WI38 (cell line): ENCODE data around the gene MAIP1.

Experiments
- H3K4me3 ChIP-seq: 2 replicates; pipeline ENCODE4 v1.5.1; 2011; ENCODE audit warnings: low read depth, mild to moderate bottlenecking, control low read depth, low read length
- TF ChIP-seq, protein P1 (sequence below): IDR thresholded peaks from 2 replicates; pipeline ENCODE4 v1.5.1; 2012; ENCODE audit warnings: low read depth, mild to moderate bottlenecking, control low read depth, low read length

MAIP1 gene

DNA sequence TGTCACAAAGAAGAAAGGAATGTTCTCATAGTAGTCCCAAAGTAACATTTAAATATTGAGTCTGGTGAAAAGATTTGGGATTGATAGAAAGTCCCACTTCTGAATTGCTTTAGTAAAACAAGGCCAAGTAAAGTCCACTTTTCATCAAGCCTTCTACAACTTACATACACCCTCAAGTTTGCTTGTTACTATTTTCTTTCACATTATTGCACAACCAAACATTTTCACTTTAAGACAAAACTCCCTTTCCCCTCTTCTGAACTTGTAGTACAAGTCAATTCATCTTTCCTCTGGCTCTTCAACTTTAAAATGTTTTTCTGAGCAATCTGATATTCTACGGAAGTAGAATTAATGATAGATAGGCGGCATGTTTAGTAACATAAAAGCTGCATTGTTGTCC is 11.0 kb downstream of the MAIP1 start:
- no peak overlapping the region for H3K4me3 ChIP-seq
- TF ChIP-seq, protein P1, sequence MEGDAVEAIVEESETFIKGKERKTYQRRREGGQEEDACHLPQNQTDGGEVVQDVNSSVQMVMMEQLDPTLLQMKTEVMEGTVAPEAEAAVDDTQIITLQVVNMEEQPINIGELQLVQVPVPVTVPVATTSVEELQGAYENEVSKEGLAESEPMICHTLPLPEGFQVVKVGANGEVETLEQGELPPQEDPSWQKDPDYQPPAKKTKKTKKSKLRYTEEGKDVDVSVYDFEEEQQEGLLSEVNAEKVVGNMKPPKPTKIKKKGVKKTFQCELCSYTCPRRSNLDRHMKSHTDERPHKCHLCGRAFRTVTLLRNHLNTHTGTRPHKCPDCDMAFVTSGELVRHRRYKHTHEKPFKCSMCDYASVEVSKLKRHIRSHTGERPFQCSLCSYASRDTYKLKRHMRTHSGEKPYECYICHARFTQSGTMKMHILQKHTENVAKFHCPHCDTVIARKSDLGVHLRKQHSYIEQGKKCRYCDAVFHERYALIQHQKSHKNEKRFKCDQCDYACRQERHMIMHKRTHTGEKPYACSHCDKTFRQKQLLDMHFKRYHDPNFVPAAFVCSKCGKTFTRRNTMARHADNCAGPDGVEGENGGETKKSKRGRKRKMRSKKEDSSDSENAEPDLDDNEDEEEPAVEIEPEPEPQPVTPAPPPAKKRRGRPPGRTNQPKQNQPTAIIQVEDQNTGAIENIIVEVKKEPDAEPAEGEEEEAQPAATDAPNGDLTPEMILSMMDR = no peak

DNA sequence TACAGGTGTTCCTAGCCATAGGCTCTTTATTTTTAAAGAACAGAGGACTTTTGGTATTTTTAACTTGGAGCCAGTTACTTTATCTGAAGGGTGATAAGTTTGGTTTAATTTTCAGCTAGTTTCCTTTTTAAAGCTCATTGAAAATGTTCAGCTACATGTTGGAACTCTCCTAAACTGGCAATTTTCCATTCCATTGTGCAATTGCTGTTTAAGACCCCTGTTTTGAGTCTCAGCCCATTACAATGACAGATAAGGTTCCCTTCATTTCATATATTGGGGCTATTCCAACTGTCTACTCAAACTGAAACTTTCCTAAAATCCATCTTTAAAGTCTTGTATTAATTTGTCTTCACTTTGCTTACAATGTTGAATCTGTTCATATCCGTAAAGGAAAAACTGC is 11.6 kb downstream of the MAIP1 start:
- TF ChIP-seq, protein P1 = no peak
- H3K4me3 ChIP-seq = no peak overlapping the region

DNA sequence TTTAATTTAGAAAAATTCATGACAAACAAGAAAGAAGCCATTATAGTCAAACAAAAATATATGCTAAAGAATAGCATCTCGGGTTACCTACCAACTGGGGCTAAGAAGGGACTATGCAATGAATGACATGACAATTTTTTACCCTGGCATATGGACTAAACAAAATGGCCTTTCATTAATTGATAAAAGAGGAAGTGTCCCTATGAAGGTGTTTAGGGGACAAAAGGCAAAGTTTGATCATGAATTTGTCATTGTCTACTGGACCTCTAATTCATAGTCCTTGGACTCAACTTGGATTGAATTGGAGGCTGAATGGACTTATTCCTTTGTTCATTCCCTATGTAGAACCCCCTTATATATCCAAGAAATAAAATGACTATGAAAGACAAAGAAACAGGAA is 12.7 kb downstream of the MAIP1 start:
- no peak overlapping the region for H3K4me3 ChIP-seq
- TF ChIP-seq, protein P1 = no peak

DNA sequence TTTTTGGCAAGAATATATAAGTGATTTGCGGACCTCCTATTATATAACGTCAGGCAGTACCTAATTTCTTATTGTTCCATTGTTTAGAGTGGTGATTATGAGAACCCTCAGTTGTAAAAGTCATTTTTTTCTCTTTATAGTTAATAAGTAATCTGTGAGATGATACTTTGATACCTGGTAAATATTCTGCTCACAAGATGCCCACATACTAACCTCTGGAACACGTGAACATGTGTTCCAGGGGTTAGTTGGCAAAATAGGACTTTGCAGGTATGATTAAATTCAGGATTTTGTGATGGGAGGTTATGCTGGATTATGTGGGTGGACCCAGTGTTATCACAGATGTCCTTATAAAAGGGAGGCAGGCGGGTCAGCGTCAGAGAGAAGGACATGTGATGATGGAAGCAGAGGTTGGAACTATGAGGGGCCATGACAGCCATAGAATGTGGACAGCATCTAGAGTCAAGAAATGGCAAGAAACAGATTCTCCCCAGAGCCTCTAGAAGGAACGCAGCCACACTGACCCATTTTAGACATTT is 16.8 kb downstream of the MAIP1 start:
- no peak overlapping the region for H3K4me3 ChIP-seq
- TF ChIP-seq, protein P1 = no peak

DNA sequence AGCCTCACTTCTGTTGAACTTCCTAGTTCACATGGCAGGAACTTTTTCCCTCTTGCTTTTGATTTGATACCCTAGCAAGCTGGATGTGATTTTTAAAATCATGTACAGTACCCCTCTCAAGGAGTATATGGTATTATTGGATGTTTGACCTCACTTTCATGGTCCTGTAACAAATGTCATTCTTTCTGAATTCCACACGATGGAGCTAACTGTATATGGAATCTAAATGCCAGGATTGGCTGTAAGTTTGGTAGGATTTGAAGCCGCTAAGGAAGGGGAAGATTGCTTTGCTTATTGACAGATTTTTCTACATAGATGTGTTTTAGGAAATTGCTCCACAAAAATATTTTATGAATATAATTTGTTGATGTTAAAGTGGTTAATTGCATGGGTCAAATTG is 18.3 kb downstream of the MAIP1 start:
- TF ChIP-seq, protein P1 = 0 out of 2 replicates have a peak, but pooled peaks have one; percentile 21
- H3K4me3 ChIP-seq = no peak overlapping the region

DNA sequence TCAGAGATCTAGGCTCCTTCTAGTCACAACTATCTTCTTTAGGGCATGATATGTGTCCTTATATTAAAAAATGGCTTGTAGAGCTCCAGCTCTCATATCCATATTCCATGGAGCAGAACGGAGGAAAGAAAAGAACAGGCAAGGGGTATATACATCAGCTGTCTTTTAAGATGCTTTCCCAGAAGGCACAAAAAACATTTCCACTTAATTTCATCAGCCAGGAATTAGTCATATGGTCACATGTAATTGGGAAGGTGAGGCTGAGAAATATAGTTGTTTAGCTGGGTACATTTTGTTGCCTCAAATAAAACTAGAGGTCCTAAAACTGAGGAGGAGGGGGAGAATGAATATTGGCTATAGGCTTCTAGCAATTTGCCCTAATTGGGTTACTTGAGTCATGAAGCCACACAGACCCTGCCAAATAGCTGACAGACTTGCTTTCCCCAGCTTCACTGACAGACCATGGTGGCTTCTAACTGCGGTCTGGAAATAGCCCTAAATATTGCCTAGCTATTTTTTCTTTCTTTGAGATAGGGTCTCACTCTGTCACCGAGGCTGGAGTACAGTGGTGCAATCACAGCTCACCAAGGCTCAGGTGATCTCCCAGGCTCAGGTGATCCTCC is 20.0 kb downstream of the MAIP1 start:
- TF ChIP-seq, protein P1 = no peak
- no peak overlapping the region for H3K4me3 ChIP-seq

DNA sequence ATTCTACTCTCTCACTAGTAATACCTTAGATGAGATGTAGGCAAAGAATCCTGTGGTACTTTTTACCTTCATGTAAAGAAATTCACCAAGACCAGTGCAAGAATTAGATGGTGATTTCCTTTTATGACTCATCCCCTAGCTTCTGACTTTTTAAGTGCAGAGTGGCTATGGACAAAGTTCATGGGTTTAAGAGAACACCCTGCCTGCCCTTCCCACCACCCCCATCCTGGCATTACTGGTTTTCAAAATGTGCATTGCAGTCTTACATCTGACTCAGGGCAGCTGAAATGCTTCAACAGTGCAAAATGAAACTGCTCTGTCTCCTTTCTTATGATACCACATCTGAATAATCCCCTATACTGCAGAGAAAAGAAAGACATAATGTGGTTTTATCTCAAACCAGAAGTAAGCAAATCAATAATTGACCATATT is 22.6 kb downstream of the MAIP1 start:
- TF ChIP-seq, protein P1 = no peak
- H3K4me3 ChIP-seq = no peak overlapping the region
